ENCODE measurements around the gene MAP3K5.

MAP3K5 gene

GRCh38 chr6:136659991-136660499 lies 132.2 kb downstream of the MAP3K5 start:
- TF ChIP-seq CTCF (IDR thresholded peaks at IDR 0.05; ENCODE audit: borderline replicate concordance, control extremely low read depth, extremely low read depth, insufficient read depth, missing control alignments) = no peak
- DNase-seq (ENCODE audit: low spot score) = no peak
- in situ Hi-C loops (cut with MboI; ENCODE audit: low sequenced_read_pairs, unreplicated experiment) = no loop called here

- no peak for DNase-seq (ENCODE audit: low spot score)
- TF ChIP-seq CTCF (IDR thresholded peaks at IDR 0.05; ENCODE audit: borderline replicate concordance, control extremely low read depth, extremely low read depth, insufficient read depth, missing control alignments) = no peak
- in situ Hi-C loops (cut with MboI; ENCODE audit: low sequenced_read_pairs, unreplicated experiment) = no loop called here
These were observed 133.6 kb downstream of the MAP3K5 start for GRCh38 chr6:136658711-136659110.

- no peak for TF ChIP-seq CTCF (IDR thresholded peaks at IDR 0.05; ENCODE audit: borderline replicate concordance, control extremely low read depth, extremely low read depth, insufficient read depth, missing control alignments)
- DNase-seq (ENCODE audit: low spot score) = no peak
- in situ Hi-C loops (cut with MboI; ENCODE audit: low sequenced_read_pairs, unreplicated experiment) = no loop called here
These were observed 134.6 kb downstream of the MAP3K5 start for GRCh38 chr6:136657666-136658065.

GRCh38 chr6:136656121-136656520 lies 136.2 kb downstream of the MAP3K5 start:
- TF ChIP-seq CTCF (IDR thresholded peaks at IDR 0.05; ENCODE audit: borderline replicate concordance, control extremely low read depth, extremely low read depth, insufficient read depth, missing control alignments) = no peak
- DNase-seq (ENCODE audit: low spot score) = no peak
- in situ Hi-C loops (cut with MboI; ENCODE audit: low sequenced_read_pairs, unreplicated experiment) = no loop called here

GRCh38 chr6:136655239-136656014 lies 136.8 kb downstream of the MAP3K5 start:
- DNase-seq (ENCODE audit: low spot score) = no peak
- in situ Hi-C loops (cut with MboI; ENCODE audit: low sequenced_read_pairs, unreplicated experiment) = no loop called here
- no peak for TF ChIP-seq CTCF (IDR thresholded peaks at IDR 0.05; ENCODE audit: borderline replicate concordance, control extremely low read depth, extremely low read depth, insufficient read depth, missing control alignments)

GRCh38 chr6:136654086-136654485 lies 138.2 kb downstream of the MAP3K5 start:
- DNase-seq (ENCODE audit: low spot score) = no peak
- in situ Hi-C loops (cut with MboI; ENCODE audit: low sequenced_read_pairs, unreplicated experiment) = no loop called here

More at GRCh38 chr6:136654086-136654485, 138.2 kb downstream of the MAP3K5 start:
- TF ChIP-seq CTCF (IDR thresholded peaks at IDR 0.05; ENCODE audit: borderline replicate concordance, control extremely low read depth, extremely low read depth, insufficient read depth, missing control alignments) = no peak
